ENCODE measurements around the gene PROB1.

The PROB1 gene

DNA sequence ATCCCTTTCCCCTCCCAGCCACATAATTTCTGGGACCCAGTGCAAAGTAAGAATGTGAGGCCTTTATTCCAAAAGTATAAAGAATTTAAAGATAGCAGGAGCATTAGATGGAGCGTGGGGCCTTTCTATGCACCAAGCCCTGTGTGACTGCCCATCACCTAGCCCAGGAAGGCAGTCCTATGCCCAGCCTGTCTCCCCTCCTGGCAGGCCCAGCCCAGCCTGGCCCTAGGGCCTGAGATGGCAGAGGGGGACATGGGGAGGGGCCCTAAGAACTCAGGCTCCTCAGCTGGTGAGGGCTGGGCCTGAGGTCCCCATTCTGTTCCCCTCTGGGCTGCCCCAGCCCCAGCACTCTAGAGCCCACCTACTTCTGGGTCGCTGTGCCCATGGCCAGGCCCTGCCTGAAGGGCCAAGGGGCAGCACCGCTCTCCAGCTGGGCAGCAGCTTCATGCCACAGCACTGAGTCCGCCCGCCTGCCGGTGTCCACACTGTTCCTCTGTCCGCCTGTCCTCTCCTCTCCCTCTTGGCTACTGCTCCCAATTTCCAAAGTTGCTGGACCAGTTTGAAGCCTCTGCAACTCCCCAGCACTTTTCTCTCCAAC is 10.8 kb downstream of the PROB1 start:
- DNase-seq (ENCODE audit: low read depth), result no peak
- H3K4me3 ChIP-seq (ENCODE audit: control insufficient read depth, low read depth, low read length), result no peak overlapping the region
- TF ChIP-seq, protein P1, sequence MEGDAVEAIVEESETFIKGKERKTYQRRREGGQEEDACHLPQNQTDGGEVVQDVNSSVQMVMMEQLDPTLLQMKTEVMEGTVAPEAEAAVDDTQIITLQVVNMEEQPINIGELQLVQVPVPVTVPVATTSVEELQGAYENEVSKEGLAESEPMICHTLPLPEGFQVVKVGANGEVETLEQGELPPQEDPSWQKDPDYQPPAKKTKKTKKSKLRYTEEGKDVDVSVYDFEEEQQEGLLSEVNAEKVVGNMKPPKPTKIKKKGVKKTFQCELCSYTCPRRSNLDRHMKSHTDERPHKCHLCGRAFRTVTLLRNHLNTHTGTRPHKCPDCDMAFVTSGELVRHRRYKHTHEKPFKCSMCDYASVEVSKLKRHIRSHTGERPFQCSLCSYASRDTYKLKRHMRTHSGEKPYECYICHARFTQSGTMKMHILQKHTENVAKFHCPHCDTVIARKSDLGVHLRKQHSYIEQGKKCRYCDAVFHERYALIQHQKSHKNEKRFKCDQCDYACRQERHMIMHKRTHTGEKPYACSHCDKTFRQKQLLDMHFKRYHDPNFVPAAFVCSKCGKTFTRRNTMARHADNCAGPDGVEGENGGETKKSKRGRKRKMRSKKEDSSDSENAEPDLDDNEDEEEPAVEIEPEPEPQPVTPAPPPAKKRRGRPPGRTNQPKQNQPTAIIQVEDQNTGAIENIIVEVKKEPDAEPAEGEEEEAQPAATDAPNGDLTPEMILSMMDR (IDR thresholded peaks at IDR 0.05; ENCODE audit: control insufficient read depth, insufficient read depth, low read depth, low read length, missing control alignments), result no peak

DNA sequence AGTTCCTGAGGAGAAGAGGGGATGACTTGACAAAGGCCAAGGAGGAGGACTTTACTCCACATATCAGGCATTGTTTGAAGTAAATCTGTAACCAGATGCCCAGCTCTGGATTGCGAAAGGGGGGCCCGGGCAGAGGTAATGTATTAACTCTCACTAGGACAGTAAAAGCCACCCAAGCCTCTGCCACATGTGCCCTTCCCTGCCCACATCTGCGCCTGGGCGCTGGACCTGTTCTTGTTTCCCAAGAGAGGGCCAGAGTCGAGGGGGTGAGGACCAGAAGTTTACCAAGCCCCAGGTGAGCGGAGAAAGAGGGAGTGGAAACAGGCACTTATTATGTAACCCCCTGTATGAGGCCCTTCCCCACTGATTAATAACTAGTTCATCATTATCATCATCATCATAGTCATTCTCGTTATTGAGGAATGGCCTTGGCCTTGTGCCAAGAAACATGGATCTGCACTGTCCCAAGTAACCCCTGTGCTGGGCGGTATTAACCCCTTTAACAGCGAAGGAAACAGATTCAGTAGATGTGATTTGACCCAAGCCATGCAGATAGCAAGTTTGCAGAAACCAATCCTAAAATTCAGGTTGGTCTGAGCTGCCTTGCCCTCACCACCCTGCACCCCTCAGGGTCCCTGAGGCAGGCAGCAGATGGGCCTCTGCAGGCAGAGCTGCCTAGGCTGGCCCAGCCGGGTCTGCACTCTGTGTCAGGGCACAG is 11.5 kb downstream of the PROB1 start, which contains the start of gene SLC23A1:
Gene SLC23A1, minus strand, starts transcription at position 23 of the 718 bp plus-strand sequence. CDS start 44 bp downstream, outside the sequence.
- H3K4me3 ChIP-seq (ENCODE audit: control insufficient read depth, low read depth, low read length), result no peak within 1 kb of the TSS
- TF ChIP-seq, protein P1 (IDR thresholded peaks at IDR 0.05; ENCODE audit: control insufficient read depth, insufficient read depth, low read depth, low read length, missing control alignments), result no peak
- no peak for DNase-seq (ENCODE audit: low read depth)

DNA sequence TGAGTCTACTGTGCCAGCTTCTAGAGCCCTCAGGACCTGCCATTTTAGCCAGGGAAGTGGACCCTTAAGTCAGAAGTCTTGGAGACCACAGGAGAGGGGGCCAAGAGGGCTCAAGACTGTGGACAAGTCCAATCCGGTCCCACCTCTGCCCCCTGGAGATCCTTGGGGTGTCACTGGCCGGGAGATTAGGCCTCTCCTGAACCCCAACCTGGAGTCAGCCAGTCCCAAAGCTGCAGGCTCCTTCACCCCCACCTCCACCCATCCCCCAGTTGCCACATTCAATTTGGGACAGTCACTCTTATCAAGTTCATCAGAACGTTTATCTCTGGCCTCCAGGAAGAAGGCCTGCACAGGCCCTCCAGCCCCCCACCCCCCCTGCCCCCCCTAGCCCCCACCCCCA is 12.1 kb downstream of the PROB1 start:
- DNase-seq (ENCODE audit: low read depth), result no peak

DNA sequence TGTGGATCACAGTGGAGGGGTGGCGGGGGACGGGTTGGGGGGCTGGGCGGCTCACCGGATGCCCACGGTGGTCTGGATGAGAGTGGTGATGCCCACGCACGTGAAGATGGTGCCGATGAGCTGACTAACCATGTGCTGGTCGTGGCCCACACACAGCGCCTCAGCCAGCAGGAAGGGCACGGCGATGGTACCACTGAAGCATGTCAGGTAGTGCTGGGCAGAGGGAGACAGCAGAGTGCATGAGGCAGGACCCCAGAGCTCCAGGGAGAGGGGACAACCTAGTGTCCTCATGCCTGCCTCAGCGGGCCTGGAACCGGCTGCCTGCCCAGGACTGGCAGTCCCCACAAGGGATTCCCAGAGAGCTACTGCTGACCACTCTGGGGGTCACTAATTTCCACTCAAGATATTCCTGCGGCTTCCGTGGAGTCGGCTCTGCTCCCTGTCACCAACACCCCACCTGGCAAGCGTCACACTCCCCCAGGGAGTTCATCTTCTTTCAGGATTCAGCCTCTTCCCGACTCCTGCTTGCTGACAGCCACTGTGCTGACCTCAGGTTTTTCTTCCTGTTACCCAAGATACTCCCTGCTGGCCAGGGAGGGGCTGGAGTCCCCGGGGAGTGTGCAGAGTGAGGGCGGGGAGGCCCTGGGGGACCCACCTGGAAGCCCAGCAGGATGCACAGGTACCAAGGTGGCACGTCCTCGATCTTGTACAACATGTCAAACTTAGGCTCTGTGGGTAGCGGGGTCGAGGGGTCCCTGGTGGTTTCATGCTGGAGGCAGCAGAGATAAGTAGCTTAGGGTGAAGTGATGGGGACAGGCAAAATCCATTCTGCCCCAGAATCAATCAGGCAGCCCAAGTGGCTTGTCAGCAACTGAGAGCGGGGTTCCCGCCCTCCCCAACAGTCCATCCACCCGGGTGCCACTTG is 12.8 kb downstream of the PROB1 start:
- no peak for DNase-seq (ENCODE audit: low read depth)
- H3K4me3 ChIP-seq (ENCODE audit: control insufficient read depth, low read depth, low read length), result no peak overlapping the region
- TF ChIP-seq, protein P1 (IDR thresholded peaks at IDR 0.05; ENCODE audit: control insufficient read depth, insufficient read depth, low read depth, low read length, missing control alignments), result no peak

More for the DNA sequence above, 12.1 kb downstream of the PROB1 start:
- no peak overlapping the region for H3K4me3 ChIP-seq (ENCODE audit: control insufficient read depth, low read depth, low read length)
- TF ChIP-seq, protein P1 (IDR thresholded peaks at IDR 0.05; ENCODE audit: control insufficient read depth, insufficient read depth, low read depth, low read length, missing control alignments), result no peak

DNA sequence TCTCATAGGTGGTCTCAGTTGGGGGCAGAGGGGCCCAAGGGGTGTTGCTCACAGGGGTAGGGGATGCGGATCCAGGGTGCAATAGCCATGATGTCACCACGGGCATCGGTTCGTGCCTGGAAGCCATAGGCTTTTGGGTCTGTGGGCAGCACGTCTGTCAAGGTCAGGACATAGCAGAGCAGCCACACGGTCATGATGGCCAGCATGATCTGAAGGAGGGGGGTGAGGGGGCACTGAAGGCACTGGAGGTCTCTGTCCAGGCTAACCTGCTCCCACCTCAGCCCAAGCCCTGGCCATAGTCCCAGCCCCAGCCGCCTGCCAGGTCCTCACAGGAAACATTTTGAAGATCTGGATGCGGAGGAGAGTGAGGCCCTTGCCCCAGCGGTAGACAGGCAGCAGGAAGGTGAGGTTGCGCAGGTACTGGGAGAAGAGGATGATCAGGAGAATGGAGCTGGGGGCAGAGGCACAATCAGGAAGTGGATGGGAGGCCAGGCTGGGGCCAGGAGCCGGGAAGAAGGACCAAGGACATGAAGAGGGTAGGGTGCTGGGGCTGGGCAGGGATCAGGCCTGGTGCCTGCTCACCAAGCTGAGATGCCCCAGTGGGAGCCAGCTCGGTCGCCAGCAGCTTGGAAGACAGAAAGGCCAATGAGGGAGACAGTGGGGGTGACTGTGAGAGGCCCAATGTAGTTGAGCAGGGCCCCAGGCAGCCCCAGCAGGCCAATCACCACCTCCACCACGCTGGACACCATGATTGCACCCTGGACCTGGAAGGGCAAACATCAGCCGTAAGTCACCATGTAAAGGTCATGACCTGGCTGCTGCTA is 15.1 kb downstream of the PROB1 start:
- TF ChIP-seq, protein P1 (IDR thresholded peaks at IDR 0.05; ENCODE audit: control insufficient read depth, insufficient read depth, low read depth, low read length, missing control alignments), result no peak
- no peak overlapping the region for H3K4me3 ChIP-seq (ENCODE audit: control insufficient read depth, low read depth, low read length)
- no peak for DNase-seq (ENCODE audit: low read depth)

Measured in AG09309 (cell line).